HG03175 (cell line): Measurements from ENCODE around the gene SLC16A10.
A peak's percentile ranks its signal among the peaks of the same experiment; 100 is the strongest.

Experiments
- ATAC-seq: cut with Tn5 transposase; IDR thresholded peaks from one replicate; pipeline ENCODE4 v1.9.1; 2021; ENCODE audit warnings: mild to moderate bottlenecking, moderate library complexity; ENCODE audit not compliant: unreplicated experiment

SLC16A10 gene

GRCh38 chr6:111210194-111210728, 123.0 kb downstream of the SLC16A10 start:
- ATAC-seq: peak; percentile 56

DNA sequence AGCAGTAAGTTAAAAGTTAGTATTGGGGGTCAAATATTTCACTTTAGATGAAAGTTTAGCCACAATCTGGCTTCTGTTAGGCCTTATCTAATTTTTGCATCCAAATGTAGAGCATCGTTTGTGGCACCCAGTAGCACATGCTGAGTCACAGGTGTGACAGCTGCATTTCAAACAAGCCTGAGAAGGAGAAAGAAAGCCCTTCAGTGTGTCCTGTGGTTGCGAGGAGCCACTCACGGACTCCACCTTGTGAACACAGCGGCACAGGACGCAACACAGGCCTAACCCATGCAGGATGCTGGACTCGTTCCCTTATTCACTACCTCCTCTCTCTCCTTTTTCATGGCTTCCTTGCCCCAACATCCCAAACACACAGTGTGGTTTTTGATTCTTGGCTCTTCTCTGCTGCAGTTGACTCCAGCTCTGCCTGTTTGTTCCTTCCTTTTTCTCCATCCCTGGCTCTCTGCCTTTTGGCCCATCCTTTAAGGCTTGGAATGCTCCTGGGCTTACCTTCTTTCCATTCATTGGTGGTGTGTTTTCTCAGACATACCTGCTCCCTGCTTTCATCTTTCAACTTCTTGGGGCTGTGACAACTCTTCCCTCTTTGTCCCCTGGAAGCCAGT, 124.2 kb downstream of the SLC16A10 start:
- ATAC-seq: no peak

- no peak for ATAC-seq
These were observed 125.3 kb downstream of the SLC16A10 start for GRCh38 chr6:111212625-111213024.

- ATAC-seq: no peak
These were observed 127.8 kb downstream of the SLC16A10 start for GRCh38 chr6:111215131-111215530.

DNA sequence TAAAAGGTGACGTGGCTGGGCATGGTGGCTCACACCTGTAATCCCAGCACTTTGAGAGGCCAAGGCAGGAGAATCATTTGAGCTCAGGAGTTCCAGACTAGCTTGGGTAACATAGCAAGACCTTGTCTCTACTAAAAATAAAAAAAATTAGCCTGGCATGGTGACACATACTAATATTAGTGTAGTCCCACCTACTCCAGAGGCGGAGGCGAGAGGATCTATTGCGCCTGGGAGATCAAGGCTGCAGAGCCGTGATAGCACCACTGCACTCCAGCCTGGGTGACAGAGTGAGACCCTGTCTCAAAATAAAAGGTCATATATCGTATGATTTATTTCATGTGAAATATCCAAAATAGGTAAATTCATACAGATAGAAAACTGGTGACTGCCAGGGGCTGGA, 132.5 kb downstream of the SLC16A10 start:
- no peak for ATAC-seq

- ATAC-seq: no peak
These were observed 133.2 kb downstream of the SLC16A10 start for GRCh38 chr6:111220383-111221031.

- ATAC-seq: no peak
These were observed 134.5 kb downstream of the SLC16A10 start for GRCh38 chr6:111221804-111222203.

DNA sequence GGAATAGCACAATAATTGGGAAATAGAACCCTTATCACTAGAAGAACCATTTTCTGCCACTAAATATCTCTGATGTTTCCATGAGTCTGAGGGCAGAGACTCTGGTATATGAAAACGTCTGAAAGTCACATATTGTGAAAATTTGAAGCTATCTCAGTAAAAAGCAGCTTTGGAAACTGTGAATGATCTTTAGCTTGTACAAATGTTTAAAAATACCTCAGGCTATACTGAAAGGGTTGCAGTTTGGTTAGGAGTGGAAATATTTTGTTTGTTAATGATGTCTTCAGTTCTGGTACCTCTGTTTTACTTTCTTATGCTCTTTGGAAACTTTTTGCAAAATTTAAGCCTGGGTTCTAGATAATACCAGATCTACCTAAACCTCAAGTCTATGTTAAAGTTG, 135.0 kb downstream of the SLC16A10 start:
- no peak for ATAC-seq

DNA sequence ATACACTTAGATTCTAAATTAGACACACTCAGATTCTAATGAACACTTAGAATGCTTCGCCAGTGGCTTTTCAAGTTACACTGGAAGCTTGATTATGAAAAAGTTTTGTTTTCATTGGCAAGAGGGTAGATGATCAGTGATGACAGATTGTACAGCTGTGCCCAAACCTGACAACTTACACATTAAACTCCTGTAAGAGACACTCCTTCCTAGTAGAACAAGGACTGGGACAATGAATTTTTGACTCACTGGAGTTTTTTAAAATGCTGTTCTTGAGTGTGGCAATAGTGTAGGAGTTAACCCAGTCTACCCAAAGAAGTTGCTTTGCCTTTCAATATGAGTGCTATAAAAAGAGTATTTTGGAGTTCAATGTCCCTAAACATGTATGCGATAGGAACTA, 140.8 kb downstream of the SLC16A10 start:
- no peak for ATAC-seq

- ATAC-seq: no peak
These were observed 143.2 kb downstream of the SLC16A10 start for GRCh38 chr6:111230351-111231089.

DNA sequence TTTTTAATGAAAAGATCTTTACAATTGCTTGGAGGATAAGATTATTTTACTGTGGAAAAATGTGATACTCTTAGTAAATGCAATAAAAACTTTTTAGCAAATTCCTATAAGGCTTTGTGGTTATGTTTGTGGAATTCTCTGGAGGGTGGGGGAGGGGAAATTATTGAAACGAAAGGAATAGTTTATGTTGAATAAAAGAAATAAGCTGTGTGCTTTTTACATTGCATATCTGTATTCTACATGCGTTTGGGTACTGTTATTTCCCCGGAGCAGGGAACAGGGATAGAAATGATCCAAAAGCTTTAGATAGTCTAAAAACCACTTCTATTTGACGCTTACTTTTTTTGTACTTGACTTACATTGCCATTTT, 143.8 kb downstream of the SLC16A10 start:
- no peak for ATAC-seq

DNA sequence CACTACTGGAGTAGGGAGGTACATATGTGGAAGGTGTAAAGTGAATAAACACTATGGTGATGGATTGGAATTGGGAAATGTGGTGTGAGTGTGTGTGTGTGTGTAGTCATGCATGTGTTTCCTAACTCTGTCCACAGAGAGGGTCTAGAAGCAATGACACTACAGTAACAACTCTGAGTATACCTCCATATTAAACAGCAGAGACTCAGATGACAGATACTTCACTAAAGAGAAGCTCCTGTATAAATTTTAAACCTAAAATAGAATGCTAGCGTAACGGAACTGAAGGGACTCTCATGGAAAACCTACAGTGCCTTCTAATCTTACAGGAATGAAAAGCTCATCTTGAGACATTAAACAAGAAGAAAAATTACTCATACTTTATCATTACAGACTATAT, 150.5 kb downstream of the SLC16A10 start:
- ATAC-seq: no peak

- ATAC-seq: no peak
These were observed 151.3 kb downstream of the SLC16A10 start for GRCh38 chr6:111238464-111239119.

DNA sequence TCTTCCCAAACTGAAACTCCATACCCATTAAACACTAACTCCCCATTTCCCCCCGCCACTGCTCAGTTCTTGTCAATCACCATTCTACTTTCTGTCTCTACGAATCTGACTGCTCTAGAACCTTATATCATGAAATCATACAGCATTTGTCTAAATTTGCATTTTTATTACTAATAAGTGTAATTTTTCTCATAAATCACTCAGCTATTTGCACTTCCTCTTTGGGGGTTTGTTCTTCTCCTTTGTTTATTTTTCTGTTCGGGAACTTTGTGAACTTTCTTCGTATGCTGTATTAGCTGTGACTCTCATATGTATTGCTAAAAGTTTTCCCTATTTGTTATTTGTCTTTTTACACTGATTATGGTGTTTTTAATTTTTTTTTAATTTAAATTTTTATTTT, 152.2 kb downstream of the SLC16A10 start:
- no peak for ATAC-seq

DNA sequence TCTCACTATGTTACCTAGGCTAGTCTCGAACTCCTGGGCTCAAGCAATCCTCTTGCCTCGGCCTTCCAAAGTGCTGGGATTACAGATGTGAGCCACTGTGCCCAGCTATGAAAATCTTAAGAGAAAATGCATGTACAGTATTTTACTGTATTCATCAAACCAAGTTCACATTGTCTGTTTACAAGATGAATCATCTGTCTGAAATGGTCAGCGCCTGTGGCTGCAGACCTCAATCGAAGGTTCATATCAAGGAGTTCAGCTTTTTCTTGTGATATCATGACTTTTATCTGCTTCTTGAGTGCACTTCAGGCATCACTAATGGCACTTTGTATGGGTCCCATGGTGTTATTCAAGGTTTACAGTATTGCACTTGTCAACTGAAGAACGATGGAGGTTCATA, 155.1 kb downstream of the SLC16A10 start:
- ATAC-seq: no peak

- no peak for ATAC-seq
These were observed 155.8 kb downstream of the SLC16A10 start for GRCh38 chr6:111243095-111243494.

GRCh38 chr6:111248789-111249188, 161.5 kb downstream of the SLC16A10 start:
- ATAC-seq: no peak

DNA sequence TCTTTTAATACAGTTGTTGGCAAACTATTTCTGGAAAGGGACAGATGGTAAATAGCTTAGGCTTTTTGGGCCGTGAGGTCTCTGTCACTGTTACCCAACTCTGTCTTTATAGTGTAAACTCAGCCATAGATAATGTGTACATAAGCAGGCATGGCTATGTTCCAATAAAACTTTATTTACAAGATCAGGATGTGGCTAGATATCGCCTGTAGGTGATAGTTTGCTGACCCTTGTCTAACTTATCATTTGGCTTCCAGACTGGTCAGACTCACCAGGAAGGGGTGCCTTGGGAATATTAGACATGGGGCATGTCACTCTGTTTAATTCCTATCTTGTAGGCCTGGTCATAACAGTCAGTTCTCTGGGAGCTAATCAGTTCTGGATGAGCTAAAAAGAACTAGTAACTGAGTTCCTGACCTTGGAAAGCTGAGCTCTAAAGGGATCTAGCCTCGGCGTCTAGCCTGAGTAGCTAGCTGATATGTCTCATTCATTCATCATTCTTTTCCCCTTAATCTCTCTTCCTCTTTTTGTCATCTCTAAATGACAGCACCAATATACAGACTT, 163.6 kb downstream of the SLC16A10 start:
- ATAC-seq: no peak

DNA sequence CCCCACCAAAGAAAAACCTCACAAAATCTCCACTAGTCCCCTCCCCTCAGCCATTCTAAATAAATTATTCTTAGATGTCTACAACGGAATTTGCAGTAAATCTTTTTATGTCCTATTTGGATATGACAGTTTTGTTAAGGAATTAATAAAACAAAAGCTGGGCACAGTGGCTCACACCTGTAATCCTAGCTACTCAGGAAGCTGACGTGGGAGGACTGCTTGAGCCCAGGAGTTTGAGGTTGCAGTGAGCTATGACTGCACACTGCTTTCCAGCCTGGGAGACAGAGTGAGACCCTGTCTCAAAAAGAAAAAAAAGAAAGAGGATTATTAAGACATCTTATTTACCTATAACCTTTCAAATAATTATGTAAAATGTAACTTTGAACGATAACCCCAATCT, 165.4 kb downstream of the SLC16A10 start:
- ATAC-seq: no peak

- ATAC-seq: no peak
These were observed 166.9 kb downstream of the SLC16A10 start for GRCh38 chr6:111254004-111254778.
